Karpas-422 (cell line): ENCODE data around the gene RELA. TPM values are rescaled to one million over a fixed set of nuclear protein-coding genes. Genes with fewer than 3 reads are reported as not detected.
"Not testable (repeated sequence)": the region's sequence is repeated elsewhere in the genome, so short reads cannot be mapped to it uniquely, and the experiment has no call there.

ENCODE experiments used
- DNase-seq: peaks from one replicate; pipeline ENCODE4 v3.0.0-alpha.2; 2015
- H2AFZ ChIP-seq: fragments of 200-600 bp; sonication (generic); 2 replicates; pipeline ENCODE4 v1.6.1; 2014; ENCODE audit warnings: antibody characterized with exemption, low read length, mixed read lengths
- H3K27ac ChIP-seq: fragments of 200-600 bp; sonication (generic); 2 replicates; pipeline ENCODE4 v1.5.1; 2014; ENCODE audit warnings: mild to moderate bottlenecking, low read length, moderate library complexity
- H3K27me3 ChIP-seq: fragments of 200-600 bp; sonication (generic); 2 replicates; pipeline ENCODE4 v1.6.1; 2014; ENCODE audit warnings: low read length, mixed read lengths
- H3K36me3 ChIP-seq: fragments of 200-600 bp; sonication (generic); 2 replicates; pipeline ENCODE4 v1.6.1; 2014; ENCODE audit warnings: low read length, mixed read lengths; ENCODE audit not compliant: insufficient read depth
- H3K4me1 ChIP-seq: fragments of 200-600 bp; sonication (generic); 2 replicates; pipeline ENCODE4 v1.6.1; 2014; ENCODE audit warnings: mild to moderate bottlenecking, low read length, mixed read lengths
- H3K4me2 ChIP-seq: fragments of 200-600 bp; sonication (generic); 2 replicates; pipeline ENCODE4 v1.6.1; 2014; ENCODE audit warnings: low read length, low read depth, mild to moderate bottlenecking; ENCODE audit not compliant: poor library complexity, severe bottlenecking
- H3K4me3 ChIP-seq: fragments of 200-600 bp; sonication (generic); 2 replicates; pipeline ENCODE4 v1.5.1; 2014; ENCODE audit warnings: mild to moderate bottlenecking, antibody characterized with exemption, low read length, mixed read lengths
- H3K79me2 ChIP-seq: fragments of 200-600 bp; sonication (generic); 2 replicates; pipeline ENCODE4 v1.6.1; 2014; ENCODE audit warnings: mild to moderate bottlenecking, low read length, mixed read lengths
- H3K9ac ChIP-seq: fragments of 200-600 bp; sonication (generic); 2 replicates; pipeline ENCODE4 v1.6.0; 2014; ENCODE audit warnings: low read length
- H3K9me2 ChIP-seq: fragments of 200-600 bp; sonication (generic), shearing (Covaris generic); replicated peaks from 2 replicates; pipeline ENCODE4 v1.6.0; 2014; ENCODE audit warnings: mild to moderate bottlenecking, low read length, moderate library complexity; ENCODE audit not compliant: insufficient read depth
- H3K9me3 ChIP-seq: fragments of 300-700, 200-600 bp; sonication (generic); 2 replicates; pipeline ENCODE4 v1.6.1; 2014; ENCODE audit warnings: low read length, mixed read lengths
- H4K20me1 ChIP-seq: fragments of 200-600 bp; sonication (generic); 2 replicates; pipeline ENCODE4 v1.6.1; 2014; ENCODE audit warnings: mild to moderate bottlenecking, antibody characterized with exemption, low read length, low read depth; ENCODE audit not compliant: insufficient read depth
- total RNA-seq: library from RNA; depleted of rRNA; stranded (reverse); fragments of >200 nt; shearing (Covaris generic); gene quantifications from 2 replicates; pipeline ENCODE4 v1.2.3, GENCODE V29; 2014; ENCODE audit warnings: low replicate concordance

Gene RELA
- total RNA-seq, 1 experiment from 2014 or later: 44.0 TPM

DNA sequence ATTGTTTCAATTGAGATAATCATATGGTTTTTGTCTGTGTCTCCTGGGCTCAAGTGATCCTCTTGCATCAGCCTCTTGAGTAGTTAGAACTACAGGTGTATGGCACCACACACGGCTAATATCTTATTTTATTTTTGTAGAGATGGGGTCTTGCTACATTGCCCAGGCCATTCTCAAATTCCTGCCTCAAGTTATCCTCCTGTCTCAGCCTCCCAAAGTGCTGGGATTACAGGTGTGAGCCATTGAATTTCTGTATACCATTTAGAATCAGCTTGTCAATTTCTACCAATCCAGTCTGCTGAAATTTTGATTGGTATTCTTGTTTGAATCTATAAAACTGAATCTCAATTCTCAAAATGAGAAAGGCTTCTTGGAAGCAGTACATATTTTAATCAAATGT is 39.0 kb upstream of the RELA start:
- Histone ChIP-seq H3K9ac (no peak overlapping the region), H3K27ac (no peak overlapping the region), H3K36me3 (no peaks in the 10 kb centered on the region), H3K4me3 (no peak overlapping the region), H3K9me3 (no peaks in the 10 kb centered on the region), H3K9me2 (no peaks in the 10 kb centered on the region), H3K4me1 (peaks cover 15% of the 10 kb centered on the region), H3K4me2 (no peak overlapping the region), H3K27me3 (no peaks in the 10 kb centered on the region), H3K79me2 (no peaks in the 10 kb centered on the region), H4K20me1 (no peaks in the 10 kb centered on the region), H2AFZ (no peak overlapping the region)
- DNase-seq: no peak

DNA sequence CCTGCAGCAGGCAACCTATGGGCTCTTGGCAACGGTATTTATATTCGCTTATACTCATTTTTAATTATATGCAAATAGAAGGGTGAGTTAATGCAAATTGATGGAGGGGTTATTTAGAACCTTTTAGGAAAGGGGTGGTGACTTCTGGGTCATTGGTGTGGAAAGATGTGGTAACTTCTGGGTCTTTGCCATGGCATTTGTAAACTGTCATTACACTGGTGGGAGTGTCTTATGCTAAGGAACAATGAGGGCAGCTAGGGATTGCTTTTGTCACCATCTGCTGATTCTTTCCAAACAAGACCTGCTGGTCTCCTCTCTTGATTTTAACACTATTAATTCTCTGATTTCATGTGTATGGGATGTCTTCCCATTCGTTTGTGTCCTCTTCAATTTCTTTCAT is 37.7 kb upstream of the RELA start:
- no peaks in the 10 kb centered on the region for H3K36me3 ChIP-seq
- H3K9me3 ChIP-seq: no peaks in the 10 kb centered on the region
- no peaks in the 10 kb centered on the region for H3K9me2 ChIP-seq
- no peak overlapping the region for H2AFZ ChIP-seq
- no peaks in the 10 kb centered on the region for H3K27me3 ChIP-seq
- no peaks in the 10 kb centered on the region for H4K20me1 ChIP-seq
- no peak overlapping the region for H3K4me2 ChIP-seq
- H3K27ac ChIP-seq: no peak overlapping the region
- no peaks in the 10 kb centered on the region for H3K79me2 ChIP-seq
- H3K4me3 ChIP-seq: no peak overlapping the region
- H3K4me1 ChIP-seq: peaks cover 11% of the 10 kb centered on the region
- no peak overlapping the region for H3K9ac ChIP-seq
- peak; percentile 65 for DNase-seq

DNA sequence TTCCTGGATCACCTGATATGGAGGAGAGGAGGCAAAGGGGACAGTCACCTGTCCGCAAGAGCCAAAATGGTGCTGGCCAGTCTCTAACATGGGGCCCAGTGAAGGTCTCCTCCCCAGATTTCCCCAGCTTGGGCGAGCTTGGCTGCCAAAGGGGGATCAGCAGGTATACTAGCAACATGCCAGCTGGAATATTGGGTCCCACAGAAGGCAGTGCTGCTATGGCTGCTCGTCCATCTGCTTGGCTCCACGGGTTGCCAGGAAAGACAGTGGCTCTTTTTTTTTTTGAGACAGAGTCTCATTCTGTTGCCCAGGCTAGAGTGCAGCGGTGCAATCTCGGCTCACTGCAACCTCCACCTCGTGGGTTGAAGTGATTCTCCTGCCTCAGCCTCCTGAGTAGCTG is 36.6 kb upstream of the RELA start:
- Histone ChIP-seq H3K9me2 (no peaks in the 10 kb centered on the region), H3K9me3 (no peaks in the 10 kb centered on the region), H3K79me2 (no peaks in the 10 kb centered on the region), H3K9ac (no peak overlapping the region), H3K4me1 (peaks cover 11% of the 10 kb centered on the region), H3K27ac (no peak overlapping the region), H3K36me3 (no peaks in the 10 kb centered on the region), H4K20me1 (no peaks in the 10 kb centered on the region), H3K27me3 (no peaks in the 10 kb centered on the region), H3K4me3 (no peak overlapping the region), H2AFZ (no peak overlapping the region), H3K4me2 (no peak overlapping the region)
- DNase-seq: no peak

DNA sequence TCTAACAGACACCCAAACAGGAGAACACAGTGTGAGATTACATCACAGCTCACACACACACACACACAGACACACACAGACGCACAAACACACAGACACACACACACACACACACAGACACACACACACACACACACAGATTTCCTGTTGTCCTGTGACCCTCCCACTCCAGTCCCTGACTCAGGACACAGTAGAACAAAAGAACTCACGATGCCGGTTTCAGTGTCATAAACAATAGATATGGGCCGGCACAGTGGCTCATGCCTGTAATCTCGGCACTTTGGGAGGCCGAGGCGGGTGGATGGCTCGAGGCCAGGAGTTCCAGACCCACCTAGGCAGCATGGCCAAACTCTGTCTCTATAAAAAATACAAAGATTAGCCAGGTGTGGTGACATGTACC is 35.5 kb upstream of the RELA start:
- Histone ChIP-seq H3K4me2 (no peak overlapping the region), H4K20me1 (no peaks in the 10 kb centered on the region), H3K27ac (no peak overlapping the region), H3K9ac (no peak overlapping the region), H2AFZ (no peak overlapping the region), H3K79me2 (no peaks in the 10 kb centered on the region), H3K9me3 (no peaks in the 10 kb centered on the region), H3K9me2 (no peaks in the 10 kb centered on the region), H3K4me3 (no peak overlapping the region), H3K36me3 (no peaks in the 10 kb centered on the region), H3K4me1 (peaks cover 11% of the 10 kb centered on the region), H3K27me3 (no peaks in the 10 kb centered on the region)
- DNase-seq: no peak

DNA sequence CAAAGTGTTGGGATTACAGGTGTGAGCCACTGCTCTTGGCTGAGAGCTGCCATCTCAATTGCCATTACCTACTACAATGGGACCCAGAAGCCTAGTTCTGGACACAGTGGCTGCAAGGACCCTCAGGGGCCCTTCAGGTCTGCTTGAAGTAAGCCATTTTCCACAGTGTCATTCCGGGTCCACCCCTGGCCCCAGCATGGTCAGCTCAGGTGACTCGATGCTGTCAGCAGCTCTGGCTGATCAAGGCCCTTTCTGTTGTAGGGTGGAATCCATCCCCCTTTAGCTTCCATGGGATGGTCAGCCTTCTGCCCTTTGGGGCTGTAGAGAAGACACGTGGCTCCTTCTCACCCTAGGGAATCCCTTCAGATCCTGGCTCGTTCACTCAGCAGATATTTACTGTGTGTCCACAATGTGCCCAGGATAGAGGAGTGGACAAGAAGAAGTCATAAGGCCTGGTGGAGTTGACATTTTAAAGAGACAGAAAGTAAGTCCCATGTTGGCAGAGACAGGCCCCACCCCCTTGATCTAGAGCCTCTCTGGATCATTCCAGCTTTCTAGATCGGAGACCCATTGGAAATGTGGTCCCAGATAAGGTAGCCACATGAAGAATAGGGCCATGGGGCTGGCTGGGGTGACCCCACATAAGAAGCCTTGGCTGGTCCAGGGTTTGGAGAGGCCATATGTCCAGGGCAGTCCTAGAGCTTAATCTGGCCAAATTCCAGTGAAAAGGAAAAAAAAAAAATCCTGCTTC is 34.3 kb upstream of the RELA start:
- Histone ChIP-seq H3K79me2 (no peaks in the 10 kb centered on the region), H3K4me3 (no peak overlapping the region), H3K4me1 (peaks cover 11% of the 10 kb centered on the region), H3K27ac (no peak overlapping the region), H3K4me2 (no peak overlapping the region), H3K9ac (no peak overlapping the region), H3K9me2 (no peaks in the 10 kb centered on the region), H3K9me3 (no peaks in the 10 kb centered on the region), H2AFZ (no peak overlapping the region), H4K20me1 (no peaks in the 10 kb centered on the region), H3K27me3 (no peaks in the 10 kb centered on the region), H3K36me3 (no peaks in the 10 kb centered on the region)
- peak; percentile 30 for DNase-seq

DNA sequence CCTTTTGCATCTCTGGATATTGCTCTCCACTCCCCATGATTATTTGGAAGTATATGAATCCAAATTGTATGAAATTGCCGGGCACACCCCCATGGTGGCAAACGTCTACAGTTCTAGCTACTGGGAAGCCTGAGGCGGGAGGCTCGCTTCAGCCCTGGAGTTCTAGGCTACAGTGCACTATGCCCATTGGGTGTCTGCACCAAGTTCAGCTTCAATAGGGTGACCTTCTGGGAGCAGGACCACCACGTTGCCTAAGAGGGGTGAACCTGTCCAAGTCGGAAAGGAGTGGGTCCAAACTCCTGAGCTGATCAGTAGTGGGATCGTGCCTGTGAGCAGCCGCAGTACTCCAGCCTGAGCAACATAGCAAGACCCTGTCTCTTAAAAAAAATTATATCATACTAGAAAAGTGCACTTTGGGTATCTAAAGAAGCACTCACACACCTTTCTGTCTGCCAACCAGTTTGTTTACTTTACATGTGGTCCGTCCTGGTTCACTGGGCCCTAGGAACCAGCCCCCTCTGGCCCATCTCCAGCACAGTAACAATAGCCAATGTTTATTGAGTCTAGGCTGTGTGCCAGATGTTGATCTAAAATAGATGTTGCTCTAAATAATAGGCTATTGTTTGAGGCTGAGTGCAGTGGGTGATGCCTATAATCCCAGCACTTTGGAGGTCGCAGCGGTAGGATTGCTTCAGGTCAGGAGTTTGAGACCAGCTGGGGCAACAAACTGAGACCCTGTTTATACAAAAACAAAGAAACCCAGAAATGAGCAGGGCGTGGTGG is 32.9 kb upstream of the RELA start:
- Histone ChIP-seq H3K27ac (no peak overlapping the region), H2AFZ (no peak overlapping the region), H3K4me1 (peaks cover 7% of the 10 kb centered on the region), H3K4me3 (no peak overlapping the region), H3K79me2 (no peaks in the 10 kb centered on the region), H3K9ac (no peak overlapping the region), H3K36me3 (no peaks in the 10 kb centered on the region), H3K9me3 (no peaks in the 10 kb centered on the region), H3K27me3 (no peaks in the 10 kb centered on the region), H4K20me1 (no peaks in the 10 kb centered on the region), H3K9me2 (no peaks in the 10 kb centered on the region), H3K4me2 (no peak overlapping the region)
- peak; percentile 32 for DNase-seq

DNA sequence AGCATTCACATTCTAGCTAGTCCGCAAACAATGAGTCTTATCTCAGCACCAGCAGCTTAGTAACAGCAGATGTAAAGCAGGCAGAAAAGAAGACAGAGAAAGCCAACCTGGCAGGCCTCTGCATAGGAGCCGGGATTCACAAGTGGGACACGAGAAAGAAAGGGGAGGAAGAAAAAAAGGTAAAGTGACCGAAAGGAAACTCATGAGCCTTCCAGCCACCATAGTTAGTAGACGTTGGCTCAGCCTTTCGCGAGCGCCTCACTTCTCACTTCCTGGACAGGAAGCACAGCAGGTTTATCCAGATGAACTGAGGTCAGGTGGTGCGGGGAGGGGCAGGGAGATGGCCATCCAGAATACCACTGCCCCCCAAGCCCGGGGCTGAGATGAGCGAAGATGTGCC is 29.7 kb upstream of the RELA start:
- Histone ChIP-seq H3K36me3 (no peaks in the 10 kb centered on the region), H3K27me3 (no peaks in the 10 kb centered on the region), H3K4me3 (no peak overlapping the region), H3K4me1 (no peaks in the 10 kb centered on the region), H4K20me1 (no peaks in the 10 kb centered on the region), H3K9me3 (no peaks in the 10 kb centered on the region), H2AFZ (no peak overlapping the region), H3K79me2 (no peaks in the 10 kb centered on the region), H3K9ac (no peak overlapping the region), H3K27ac (no peak overlapping the region), H3K4me2 (no peak overlapping the region), H3K9me2 (no peaks in the 10 kb centered on the region)
- no peak for DNase-seq

DNA sequence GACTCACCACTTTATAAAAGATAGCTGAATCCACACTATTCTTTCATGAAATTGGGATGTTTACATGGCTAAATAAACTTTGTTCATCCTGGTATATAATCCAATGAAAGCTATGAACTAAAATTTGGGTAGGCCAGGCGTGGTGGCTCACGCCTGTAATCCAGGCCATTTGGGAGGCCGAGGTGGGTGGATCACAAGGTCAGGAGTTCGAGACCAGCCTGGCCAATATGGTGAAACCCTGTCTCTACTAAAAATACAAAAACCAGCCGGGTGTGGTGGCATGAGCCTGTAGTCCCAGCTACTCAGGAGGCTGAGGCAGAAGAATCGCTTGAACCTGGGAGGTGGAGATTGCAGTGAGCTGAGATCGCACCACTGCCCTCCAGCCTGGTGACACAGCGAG is 29.1 kb upstream of the RELA start:
- not testable (repeated sequence) for H2AFZ ChIP-seq, DNase-seq, H3K9ac ChIP-seq, H3K9me3 ChIP-seq, H4K20me1 ChIP-seq, H3K4me3 ChIP-seq, H3K9me2 ChIP-seq, H3K27ac ChIP-seq, H3K36me3 ChIP-seq, H3K4me2 ChIP-seq, H3K27me3 ChIP-seq, H3K79me2 ChIP-seq, H3K4me1 ChIP-seq
